ENCODE data around the gene HEATR5B. TPM values are rescaled to one million over a fixed set of nuclear protein-coding genes. Genes with fewer than 3 reads are reported as not detected.

Gene HEATR5B
- polyA plus RNA-seq, 1 donor (not counting 4 experiments of a cell fraction or from before 2014, with no cell fraction given) = 21.1 TPM

DNA sequence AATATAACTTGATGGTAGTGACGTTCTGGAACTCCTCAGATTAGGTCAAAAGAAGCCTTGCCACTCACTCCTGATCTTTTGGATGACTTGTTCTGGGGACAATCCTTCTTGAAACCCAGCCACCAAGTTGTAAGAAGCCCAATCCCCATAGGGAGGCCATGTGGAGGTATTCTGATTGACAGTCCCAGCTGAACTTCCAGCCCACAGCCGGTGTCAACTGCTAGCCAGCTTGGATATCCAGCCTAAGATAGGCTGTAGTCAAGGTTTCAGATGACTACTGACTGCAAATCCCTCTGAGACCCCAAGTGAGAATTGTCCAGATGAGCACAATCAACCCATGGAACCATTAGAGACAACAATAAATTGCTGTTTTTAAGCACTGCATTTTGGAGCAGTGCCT lies 41.2 kb upstream of the HEATR5B start:
- Histone ChIP-seq H3K9ac (ENCODE audit: control insufficient read depth, extremely low read depth, insufficient read depth, low read length) (no peak overlapping the region), H3K79me2 (ENCODE audit: control insufficient read depth, insufficient read depth, low read length) (peaks cover 6% of the 10 kb centered on the region), H3K9me3 (ENCODE audit: control insufficient read depth, low read depth, low read length) (no peaks in the 10 kb centered on the region), H4K20me1 (ENCODE audit: control insufficient read depth, extremely low read depth, insufficient read depth, low read length) (peaks cover 3% of the 10 kb centered on the region), H3K9me1 (ENCODE audit: control insufficient read depth, extremely low read depth, insufficient read depth, low read length) (no peaks in the 10 kb centered on the region), H3K36me3 (ENCODE audit: control insufficient read depth in 2 of 2, extremely low read depth in 1 of 2, insufficient read depth in 2 of 2, low read length in 2 of 2) (peaks cover 16 to 26% of the 10 kb centered on the region in 2 experiments), H3K27ac (ENCODE audit: control insufficient read depth, insufficient read depth, low read length) (no peak overlapping the region), H3K4me2 (ENCODE audit: control insufficient read depth, extremely low read depth, insufficient read depth, low read depth, low read length) (no peak overlapping the region), H2AFZ (ENCODE audit: control insufficient read depth, low read length) (no peak overlapping the region), H3K4me3 (ENCODE audit: control insufficient read depth in 2 of 3, extremely low read depth in 1 of 3, insufficient read depth in 2 of 3, low read depth in 1 of 3, low read length in 3 of 3) (no peak overlapping the region), H3K27me3 (ENCODE audit: control insufficient read depth, extremely low read depth, insufficient read depth, low read length) (no peaks in the 10 kb centered on the region), H3K4me1 (ENCODE audit: control insufficient read depth, extremely low read depth, insufficient read depth, low read length) (no peaks in the 10 kb centered on the region)
- no peak for FAIRE-seq
- dilution Hi-C loops (cut with MboI; ENCODE audit: extremely low pct_ligation_motif_present, low sequenced_read_pairs) = no loop called here
- no peak for DNase-seq (ENCODE audit: low read depth, low spot score)
- TF ChIP-seq, protein P1, sequence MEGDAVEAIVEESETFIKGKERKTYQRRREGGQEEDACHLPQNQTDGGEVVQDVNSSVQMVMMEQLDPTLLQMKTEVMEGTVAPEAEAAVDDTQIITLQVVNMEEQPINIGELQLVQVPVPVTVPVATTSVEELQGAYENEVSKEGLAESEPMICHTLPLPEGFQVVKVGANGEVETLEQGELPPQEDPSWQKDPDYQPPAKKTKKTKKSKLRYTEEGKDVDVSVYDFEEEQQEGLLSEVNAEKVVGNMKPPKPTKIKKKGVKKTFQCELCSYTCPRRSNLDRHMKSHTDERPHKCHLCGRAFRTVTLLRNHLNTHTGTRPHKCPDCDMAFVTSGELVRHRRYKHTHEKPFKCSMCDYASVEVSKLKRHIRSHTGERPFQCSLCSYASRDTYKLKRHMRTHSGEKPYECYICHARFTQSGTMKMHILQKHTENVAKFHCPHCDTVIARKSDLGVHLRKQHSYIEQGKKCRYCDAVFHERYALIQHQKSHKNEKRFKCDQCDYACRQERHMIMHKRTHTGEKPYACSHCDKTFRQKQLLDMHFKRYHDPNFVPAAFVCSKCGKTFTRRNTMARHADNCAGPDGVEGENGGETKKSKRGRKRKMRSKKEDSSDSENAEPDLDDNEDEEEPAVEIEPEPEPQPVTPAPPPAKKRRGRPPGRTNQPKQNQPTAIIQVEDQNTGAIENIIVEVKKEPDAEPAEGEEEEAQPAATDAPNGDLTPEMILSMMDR (optimal IDR thresholded peaks at IDR 0.05 in 1 of 3, IDR thresholded peaks at IDR 0.05 in 1 of 3, conservative IDR thresholded peaks at IDR 0.05 in 1 of 3; ENCODE audit: extremely low read depth in 1 of 3, insufficient read depth in 2 of 3, low read length in 3 of 3) = no peak
- TF ChIP-seq EZH2 (IDR thresholded peaks at IDR 0.05; ENCODE audit: low read length) = no peak

DNA sequence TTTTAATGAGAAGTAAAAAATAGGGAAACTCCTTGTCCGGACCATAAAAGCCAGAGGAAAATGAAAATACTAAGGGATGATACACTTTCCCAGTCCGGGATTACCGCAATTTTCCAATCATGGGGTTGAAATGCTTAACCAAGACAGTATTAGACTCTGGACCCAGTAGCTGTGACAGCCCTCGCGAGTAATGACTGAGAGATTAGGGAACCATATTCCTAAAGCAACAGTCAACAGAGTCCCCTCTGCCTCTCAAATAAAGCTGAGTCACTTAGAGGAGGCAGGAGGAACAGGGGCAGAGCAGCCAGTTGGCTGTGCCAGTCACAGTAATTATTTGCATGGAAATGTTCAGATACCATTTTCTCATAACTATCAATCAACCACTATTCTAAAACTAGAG lies 35.0 kb upstream of the HEATR5B start:
- DNase-seq (ENCODE audit: low read depth, low spot score) (no peak), FAIRE-seq (no peak)
- TF ChIP-seq EZH2 (IDR thresholded peaks at IDR 0.05; ENCODE audit: low read length) = no peak
- TF ChIP-seq, protein P1 (optimal IDR thresholded peaks at IDR 0.05 in 1 of 3, IDR thresholded peaks at IDR 0.05 in 1 of 3, conservative IDR thresholded peaks at IDR 0.05 in 1 of 3; ENCODE audit: extremely low read depth in 1 of 3, insufficient read depth in 2 of 3, low read length in 3 of 3) = no peak
- Histone ChIP-seq H4K20me1 (ENCODE audit: control insufficient read depth, extremely low read depth, insufficient read depth, low read length) (no peaks in the 10 kb centered on the region), H3K4me2 (ENCODE audit: control insufficient read depth, extremely low read depth, insufficient read depth, low read depth, low read length) (no peak overlapping the region), H3K4me1 (ENCODE audit: control insufficient read depth, extremely low read depth, insufficient read depth, low read length) (no peaks in the 10 kb centered on the region), H3K36me3 (ENCODE audit: control insufficient read depth in 2 of 2, extremely low read depth in 1 of 2, insufficient read depth in 2 of 2, low read length in 2 of 2) (peaks cover 6 to 19% of the 10 kb centered on the region in 2 experiments), H3K27me3 (ENCODE audit: control insufficient read depth, extremely low read depth, insufficient read depth, low read length) (no peaks in the 10 kb centered on the region), H3K4me3 (ENCODE audit: control insufficient read depth in 2 of 3, extremely low read depth in 1 of 3, insufficient read depth in 2 of 3, low read depth in 1 of 3, low read length in 3 of 3) (no peak overlapping the region), H3K9ac (ENCODE audit: control insufficient read depth, extremely low read depth, insufficient read depth, low read length) (no peak overlapping the region), H3K9me3 (ENCODE audit: control insufficient read depth, low read depth, low read length) (no peaks in the 10 kb centered on the region), H2AFZ (ENCODE audit: control insufficient read depth, low read length) (no peak overlapping the region), H3K9me1 (ENCODE audit: control insufficient read depth, extremely low read depth, insufficient read depth, low read length) (no peaks in the 10 kb centered on the region), H3K79me2 (ENCODE audit: control insufficient read depth, insufficient read depth, low read length) (no peaks in the 10 kb centered on the region), H3K27ac (ENCODE audit: control insufficient read depth, insufficient read depth, low read length) (no peak overlapping the region)
- dilution Hi-C loops (cut with MboI; ENCODE audit: extremely low pct_ligation_motif_present, low sequenced_read_pairs) = no loop called here
